ENCODE data around the gene MLIP.
A peak's percentile ranks its signal among the peaks of the same experiment; 100 is the strongest.
"Not testable (repeated sequence)": the region's sequence is repeated elsewhere in the genome, so short reads cannot be mapped to it uniquely, and the experiment has no call there.

The MLIP gene

GRCh38 chr6:54142889-54143519, 31.8 kb downstream of the MLIP start:
- no peak for DNase-seq (ENCODE audit: low read depth)

GRCh38 chr6:54151861-54152260, 40.6 kb downstream of the MLIP start:
- no peak for DNase-seq (ENCODE audit: low read depth)

- no peak for DNase-seq (ENCODE audit: low read depth)
Measured at GRCh38 chr6:54156650-54157250, 45.5 kb downstream of the MLIP start.

- no peak for DNase-seq (ENCODE audit: low read depth)
Measured at GRCh38 chr6:54157405-54157804, 46.2 kb downstream of the MLIP start.

GRCh38 chr6:54173089-54173488, 61.8 kb downstream of the MLIP start:
- peak; percentile 10 for DNase-seq (ENCODE audit: low read depth)

GRCh38 chr6:54179152-54179551, 67.9 kb downstream of the MLIP start:
- DNase-seq (ENCODE audit: low read depth), result no peak

GRCh38 chr6:54183616-54184015, 72.4 kb downstream of the MLIP start:
- no peak for DNase-seq (ENCODE audit: low read depth)

- DNase-seq (ENCODE audit: low read depth), result no peak
Measured at GRCh38 chr6:54185885-54186284, 74.6 kb downstream of the MLIP start.

GRCh38 chr6:54188846-54189245, 77.6 kb downstream of the MLIP start:
- DNase-seq (ENCODE audit: low read depth), result no peak

- DNase-seq (ENCODE audit: low read depth), result no peak
Measured at GRCh38 chr6:54191461-54191860, 80.2 kb downstream of the MLIP start.

- DNase-seq (ENCODE audit: low read depth), result no peak
Measured at GRCh38 chr6:54192993-54193392, 81.8 kb downstream of the MLIP start.

GRCh38 chr6:54193560-54193959, 82.3 kb downstream of the MLIP start:
- no peak for DNase-seq (ENCODE audit: low read depth)

GRCh38 chr6:54194067-54194466, 82.8 kb downstream of the MLIP start:
- DNase-seq (ENCODE audit: low read depth), result peak; percentile 4

- DNase-seq (ENCODE audit: low read depth), result no peak
Measured at GRCh38 chr6:54195637-54196036, 84.4 kb downstream of the MLIP start.

- no peak for DNase-seq (ENCODE audit: low read depth)
Measured at GRCh38 chr6:54196905-54197304, 85.7 kb downstream of the MLIP start.

GRCh38 chr6:54198134-54198533, 86.9 kb downstream of the MLIP start:
- no peak for DNase-seq (ENCODE audit: low read depth)

- DNase-seq (ENCODE audit: low read depth), result not testable (repeated sequence)
Measured at GRCh38 chr6:54203474-54204035, 92.3 kb downstream of the MLIP start.

- no peak for DNase-seq (ENCODE audit: low read depth)
Measured at GRCh38 chr6:54204921-54205591, 93.8 kb downstream of the MLIP start.

GRCh38 chr6:54206510-54206909, 95.3 kb downstream of the MLIP start:
- no peak for DNase-seq (ENCODE audit: low read depth)

- not testable (repeated sequence) for DNase-seq (ENCODE audit: low read depth)
Measured at GRCh38 chr6:54209983-54210382, 98.7 kb downstream of the MLIP start.

- no peak for DNase-seq (ENCODE audit: low read depth)
Measured at GRCh38 chr6:54214286-54214685, 103.0 kb downstream of the MLIP start.

GRCh38 chr6:54216336-54216735, 105.1 kb downstream of the MLIP start:
- no peak for DNase-seq (ENCODE audit: low read depth)

- DNase-seq (ENCODE audit: low read depth), result no peak
Measured at GRCh38 chr6:54217018-54217417, 105.8 kb downstream of the MLIP start.
